Activated CD8-positive, alpha-beta memory T cell treated with anti-CD3 and anti-CD28 coated beads, Interleukin-2, amount 50 U/mL, for 48 hours (primary cell): Measurements from ENCODE around the gene MAGEA12.
"Not testable (repeated sequence)": the region's sequence is repeated elsewhere in the genome, so short reads cannot be mapped to it uniquely, and the experiment has no call there.

Experiments
- DNase-seq: peaks from one replicate; pipeline ENCODE4 v3.0.0-alpha.2; 2020

The MAGEA12 gene

GRCh38 chrX:152766562-152766961 lies 33.0 kb downstream of the MAGEA12 start:
- not testable (repeated sequence) for DNase-seq

DNA sequence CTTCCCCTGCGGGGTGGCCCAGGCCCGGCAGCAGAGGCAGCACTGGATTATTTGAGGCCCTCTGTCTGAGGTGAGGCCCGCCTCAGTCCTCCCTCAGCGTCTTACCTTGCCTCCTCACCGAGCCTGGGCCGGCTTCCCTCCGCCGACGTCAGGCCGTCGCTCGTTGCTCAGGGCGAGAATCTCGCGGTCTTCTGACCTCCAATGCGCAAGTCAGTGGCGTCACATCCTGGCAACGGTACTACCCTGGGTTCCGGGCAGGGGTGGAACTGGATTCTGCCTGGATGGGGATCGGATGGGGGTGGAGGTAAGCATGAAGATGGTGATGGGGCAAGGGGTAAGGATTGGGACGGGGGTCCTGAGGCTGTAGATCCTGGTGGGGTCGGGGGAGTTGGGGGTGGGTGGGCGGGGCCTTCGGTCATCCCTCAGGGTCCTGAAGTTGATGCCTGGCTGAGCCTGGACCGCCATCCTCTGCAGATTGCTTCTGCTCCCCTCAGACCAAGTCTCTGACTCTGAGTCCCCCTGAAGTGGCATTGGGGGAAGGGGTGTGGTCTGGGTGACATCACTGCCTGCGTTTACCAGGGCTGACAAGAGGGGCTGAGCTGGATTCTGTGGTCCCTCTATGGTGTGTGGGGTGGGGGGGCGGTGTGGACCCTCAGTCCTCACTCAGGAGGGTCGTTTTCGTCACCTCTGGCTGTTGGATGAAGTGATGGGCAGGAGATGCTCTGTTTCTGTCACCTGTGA lies 36.2 kb downstream of the MAGEA12 start, which contains the start of gene MAGEA6:
MAGEA6 (minus strand) TSS at position 141 of the 741 bp plus-strand sequence. CDS start 2,039 bp downstream, outside the sequence.
- DNase-seq, result not testable (repeated sequence)

- not testable (repeated sequence) for DNase-seq
Observed at GRCh38 chrX:152787062-152787461, 53.5 kb downstream of the MAGEA12 start.
